ENCODE measurements around the gene PCNX2. TPM values are rescaled to one million over a fixed set of nuclear protein-coding genes. Genes with fewer than 3 reads are reported as not detected.

PCNX2 gene
- total and polyA plus RNA-seq, 2 donors (not counting 3 experiments of a cell fraction or from before 2014, with no cell fraction given): 6.6 to 11.0 TPM

DNA sequence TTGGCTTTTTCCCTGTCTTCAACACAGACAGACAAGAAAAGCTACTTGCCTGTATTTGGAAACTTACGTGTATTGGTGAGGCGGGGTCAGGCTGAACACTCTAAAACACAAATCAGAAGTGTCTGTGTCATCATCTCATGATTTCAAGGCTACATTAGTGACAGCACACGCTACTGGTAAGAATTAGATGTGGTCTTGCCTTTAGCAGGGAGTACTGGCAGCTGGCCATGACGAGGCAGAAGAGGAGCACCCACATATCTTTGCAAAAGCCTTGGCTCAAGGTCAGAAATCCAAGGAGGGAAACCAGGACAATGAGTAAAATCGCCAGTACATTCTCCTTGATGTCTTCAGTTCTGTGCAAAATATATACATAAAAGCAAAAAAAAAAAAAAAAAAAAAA is 77.7 kb downstream of the PCNX2 start:
- H3K27me3 ChIP-seq (ENCODE audit: control insufficient read depth in 2 of 2, insufficient read depth in 2 of 2, low read length in 2 of 2): no peaks in the 10 kb centered on the region
- TF ChIP-seq, protein P1, sequence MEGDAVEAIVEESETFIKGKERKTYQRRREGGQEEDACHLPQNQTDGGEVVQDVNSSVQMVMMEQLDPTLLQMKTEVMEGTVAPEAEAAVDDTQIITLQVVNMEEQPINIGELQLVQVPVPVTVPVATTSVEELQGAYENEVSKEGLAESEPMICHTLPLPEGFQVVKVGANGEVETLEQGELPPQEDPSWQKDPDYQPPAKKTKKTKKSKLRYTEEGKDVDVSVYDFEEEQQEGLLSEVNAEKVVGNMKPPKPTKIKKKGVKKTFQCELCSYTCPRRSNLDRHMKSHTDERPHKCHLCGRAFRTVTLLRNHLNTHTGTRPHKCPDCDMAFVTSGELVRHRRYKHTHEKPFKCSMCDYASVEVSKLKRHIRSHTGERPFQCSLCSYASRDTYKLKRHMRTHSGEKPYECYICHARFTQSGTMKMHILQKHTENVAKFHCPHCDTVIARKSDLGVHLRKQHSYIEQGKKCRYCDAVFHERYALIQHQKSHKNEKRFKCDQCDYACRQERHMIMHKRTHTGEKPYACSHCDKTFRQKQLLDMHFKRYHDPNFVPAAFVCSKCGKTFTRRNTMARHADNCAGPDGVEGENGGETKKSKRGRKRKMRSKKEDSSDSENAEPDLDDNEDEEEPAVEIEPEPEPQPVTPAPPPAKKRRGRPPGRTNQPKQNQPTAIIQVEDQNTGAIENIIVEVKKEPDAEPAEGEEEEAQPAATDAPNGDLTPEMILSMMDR (IDR thresholded peaks at IDR 0.05; ENCODE audit: extremely low read depth in 1 of 2, insufficient read depth in 1 of 2, low read depth in 1 of 2, low read length in 2 of 2): no peak
- TF ChIP-seq FOS (IDR thresholded peaks at IDR 0.05; ENCODE audit: borderline replicate concordance, insufficient read depth, low read length) (no peak), GATA2 (IDR thresholded peaks at IDR 0.05; ENCODE audit: insufficient read depth, insufficient read length, low read depth, low read length) (no peak), POLR2A (IDR thresholded peaks at IDR 0.05; ENCODE audit: low read depth, low read length) (no peak), POLR2AphosphoS5 (IDR thresholded peaks at IDR 0.05; ENCODE audit: insufficient read depth, low read depth, low read length) (no peak), JUN (IDR thresholded peaks at IDR 0.05; ENCODE audit: borderline replicate concordance, insufficient read depth, insufficient read length, low read depth) (no peak), EZH2 (IDR thresholded peaks at IDR 0.05; ENCODE audit: borderline replicate concordance, low read depth, low read length, severe bottlenecking) (no peak), MYC (IDR thresholded peaks at IDR 0.05; ENCODE audit: low read depth, low read length) (no peak)
- TF ChIP-seq, protein P2, sequence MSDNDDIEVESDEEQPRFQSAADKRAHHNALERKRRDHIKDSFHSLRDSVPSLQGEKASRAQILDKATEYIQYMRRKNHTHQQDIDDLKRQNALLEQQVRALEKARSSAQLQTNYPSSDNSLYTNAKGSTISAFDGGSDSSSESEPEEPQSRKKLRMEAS (IDR thresholded peaks at IDR 0.05; ENCODE audit: insufficient read depth, insufficient read length): no peak
- H3K27ac ChIP-seq (ENCODE audit: insufficient read depth, low read depth, low read length): no peak overlapping the region
- H3K4me2 ChIP-seq (ENCODE audit: insufficient read depth, low read length): no peak overlapping the region
- H4K20me1 ChIP-seq (replicated peaks; ENCODE audit: control insufficient read depth, extremely low read depth, insufficient read depth, low read length): no peaks in the 10 kb centered on the region
- no peaks in the 10 kb centered on the region for H3K9me1 ChIP-seq (replicated peaks; ENCODE audit: control insufficient read depth, extremely low read depth, insufficient read depth, low read length)
- H3K4me3 ChIP-seq (replicated peaks in 1 of 3; ENCODE audit: insufficient read depth in 1 of 3, low read depth in 1 of 3, low read length in 3 of 3): no peak overlapping the region
- no TSS peak for BruUV-seq (replicated peaks)
- FAIRE-seq (no peak), DNase-seq (ENCODE audit: low read depth, low spot score) (no peak)
- H2AFZ ChIP-seq (ENCODE audit: low read depth, low read length): no peak overlapping the region
- H3K9ac ChIP-seq (replicated peaks; ENCODE audit: extremely low read depth, insufficient read depth, low read length): no peak overlapping the region
- intact Hi-C loops (cut with micrococcal nuclease): no loop called here
- no peaks in the 10 kb centered on the region for H3K4me1 ChIP-seq (ENCODE audit: control insufficient read depth, extremely low read depth, insufficient read depth, low read length)
- no peaks in the 10 kb centered on the region for H3K36me3 ChIP-seq (ENCODE audit: control insufficient read depth in 2 of 2, extremely low read depth in 1 of 2, insufficient read depth in 2 of 2, low read length in 2 of 2)
- ChIA-PET POLR2A (no interaction called here), CTCF (no interaction called here)
- H3K9me3 ChIP-seq (replicated peaks; ENCODE audit: control insufficient read depth, insufficient read depth, low read length): no peaks in the 10 kb centered on the region
- no peaks in the 10 kb centered on the region for H3K79me2 ChIP-seq (ENCODE audit: control insufficient read depth, insufficient read depth, low read length)
- dilution Hi-C loops (cut with MboI; ENCODE audit: extremely low pct_ligation_motif_present, low sequenced_read_pairs): no loop called here
